Glutamatergic neuron (in vitro differentiated cells): ENCODE measurements around the gene CELA3A. TPM values are rescaled to one million over a fixed set of nuclear protein-coding genes. Genes with fewer than 3 reads are reported as not detected.

ENCODE experiments used
- DNase-seq: peaks from one replicate; pipeline ENCODE4 v3.0.0; 2022
- H3K27ac Mint-ChIP-seq: one replicate; pipeline ENCODE4 v1.8.0; 2020; ENCODE audit warnings: mild to moderate bottlenecking, mixed read lengths, inconsistent platforms; ENCODE audit not compliant: unreplicated experiment
- H3K27me3 Mint-ChIP-seq: one replicate; pipeline ENCODE4 v1.8.0; 2020; ENCODE audit warnings: mild to moderate bottlenecking, moderate library complexity, mixed read lengths, inconsistent platforms; ENCODE audit not compliant: unreplicated experiment
- H3K36me3 Mint-ChIP-seq: one replicate; pipeline ENCODE4 v1.8.0; 2020; ENCODE audit warnings: mild to moderate bottlenecking, mixed read lengths, inconsistent platforms; ENCODE audit not compliant: unreplicated experiment
- H3K4me1 Mint-ChIP-seq: one replicate; pipeline ENCODE4 v1.8.0; 2020; ENCODE audit warnings: mild to moderate bottlenecking, low read depth, mixed read lengths, inconsistent platforms; ENCODE audit not compliant: unreplicated experiment
- H3K4me3 Mint-ChIP-seq: one replicate; pipeline ENCODE4 v1.8.0; 2020; ENCODE audit warnings: mild to moderate bottlenecking, mixed read lengths, inconsistent platforms; ENCODE audit not compliant: unreplicated experiment
- H3K9me3 Mint-ChIP-seq: one replicate; pipeline ENCODE4 v1.8.0; 2020; ENCODE audit warnings: mild to moderate bottlenecking, moderate library complexity, mixed read lengths, inconsistent platforms; ENCODE audit not compliant: unreplicated experiment
- CTCF ChIP-seq: fragments of 200-600 bp; sonication (generic); IDR thresholded peaks from one replicate; pipeline ENCODE4 v1.5.0; 2021; ENCODE audit not compliant: partially characterized antibody, unreplicated experiment
- long read RNA-seq: library from polyadenylated mRNA; unstranded; transcript quantifications from one replicate; pipeline ENCODE4 v2.0.0, GENCODE V29; 2020; ENCODE audit not compliant: unreplicated experiment
- total RNA-seq: library from RNA; stranded (reverse); fragmentation: NEBNext Ultra II Directional; extraction: Animal tissue kit (Norgen Biotek cat#: 25700); gene quantifications from one replicate; pipeline ENCODE4 v1.2.1, GENCODE V29; 2021; ENCODE audit not compliant: unreplicated experiment

CELA3A gene
- not detected for total RNA-seq
- long read RNA-seq: 0 reads

DNA sequence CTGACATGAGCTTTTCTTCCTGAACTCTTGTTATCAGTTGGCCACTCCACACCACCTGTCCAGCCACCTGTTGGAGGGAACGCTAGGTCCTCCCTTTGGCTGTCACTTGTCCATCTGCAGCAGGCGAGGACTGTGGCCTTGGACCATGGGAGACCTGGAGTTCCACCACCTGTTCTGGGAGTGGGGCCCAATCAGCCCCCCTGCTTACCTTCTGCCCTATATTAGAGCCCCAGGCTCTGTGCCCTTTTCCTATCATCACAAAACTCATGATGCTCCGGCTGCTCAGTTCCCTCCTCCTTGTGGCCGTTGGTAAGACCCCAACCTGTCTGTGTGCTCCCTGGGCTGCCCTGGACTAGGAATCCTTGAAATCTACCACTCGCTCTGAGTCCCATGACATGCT is at the start of gene CELA3A:
Gene CELA3A (plus strand): TSS at position 249 of the 400 bp plus-strand sequence. CDS start 18 bp downstream, at position 267.
- Mint-ChIP-seq H3K27me3 (peaks cover 2% of the 10 kb centered on the region), H3K27ac (no peak within 1 kb of the TSS), H3K4me1 (no peaks in the 10 kb centered on the region), H3K9me3 (no peaks in the 10 kb centered on the region), H3K4me3 (no peak within 1 kb of the TSS), H3K36me3 (no peaks in the 10 kb centered on the region)
- TF ChIP-seq CTCF: no peak
- DNase-seq: no peak

- Mint-ChIP-seq H3K9me3 (peaks cover 3% of the 10 kb centered on the region), H3K27ac (no peak overlapping the region), H3K27me3 (peaks cover 2% of the 10 kb centered on the region), H3K4me1 (no peaks in the 10 kb centered on the region), H3K4me3 (no peak overlapping the region), H3K36me3 (no peaks in the 10 kb centered on the region)
- TF ChIP-seq CTCF: no peak
- DNase-seq: no peak
Observed at GRCh38 chr1:21952786-21953520, 48.5 kb upstream of the CELA3A start.

DNA sequence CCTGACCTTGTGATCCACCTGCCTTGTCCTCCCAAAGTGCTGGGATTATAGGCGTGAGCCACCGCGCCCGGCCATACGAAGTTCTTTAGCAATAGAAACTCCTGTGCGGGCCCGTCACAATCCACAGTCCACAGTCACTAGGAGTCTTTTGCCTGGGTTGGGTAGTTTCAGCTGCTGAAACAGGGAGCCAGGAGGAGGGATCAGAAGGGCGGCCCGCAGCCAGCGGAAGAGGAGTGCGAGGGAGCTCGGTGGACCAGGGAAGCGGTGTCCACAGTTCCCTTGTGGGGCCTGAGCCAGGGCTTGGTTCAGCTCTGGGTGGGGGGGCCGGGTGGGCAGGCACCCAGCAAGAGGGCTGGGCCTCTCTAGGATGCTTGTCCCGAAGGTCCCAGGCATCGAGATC is 46.4 kb upstream of the CELA3A start:
- no peak for TF ChIP-seq CTCF
- H3K36me3 Mint-ChIP-seq: no peaks in the 10 kb centered on the region
- H3K9me3 Mint-ChIP-seq: peaks cover 5% of the 10 kb centered on the region
- no peak overlapping the region for H3K4me3 Mint-ChIP-seq
- no peak overlapping the region for H3K27ac Mint-ChIP-seq
- peaks cover 6% of the 10 kb centered on the region for H3K27me3 Mint-ChIP-seq
- H3K4me1 Mint-ChIP-seq: no peaks in the 10 kb centered on the region
- DNase-seq: no peak

- no peaks in the 10 kb centered on the region for H3K36me3 Mint-ChIP-seq
- no peak overlapping the region for H3K4me3 Mint-ChIP-seq
- TF ChIP-seq CTCF: no peak
- H3K27ac Mint-ChIP-seq: no peak overlapping the region
- peaks cover 6% of the 10 kb centered on the region for H3K27me3 Mint-ChIP-seq
- H3K9me3 Mint-ChIP-seq: peaks cover 5% of the 10 kb centered on the region
- no peak for DNase-seq
- H3K4me1 Mint-ChIP-seq: no peaks in the 10 kb centered on the region
Observed at GRCh38 chr1:21955501-21956281, 45.8 kb upstream of the CELA3A start.
